ENCODE measurements around the gene STARD7.
"Not testable (repeated sequence)": the region's sequence is repeated elsewhere in the genome, so short reads cannot be mapped to it uniquely, and the experiment has no call there.

STARD7 gene

DNA sequence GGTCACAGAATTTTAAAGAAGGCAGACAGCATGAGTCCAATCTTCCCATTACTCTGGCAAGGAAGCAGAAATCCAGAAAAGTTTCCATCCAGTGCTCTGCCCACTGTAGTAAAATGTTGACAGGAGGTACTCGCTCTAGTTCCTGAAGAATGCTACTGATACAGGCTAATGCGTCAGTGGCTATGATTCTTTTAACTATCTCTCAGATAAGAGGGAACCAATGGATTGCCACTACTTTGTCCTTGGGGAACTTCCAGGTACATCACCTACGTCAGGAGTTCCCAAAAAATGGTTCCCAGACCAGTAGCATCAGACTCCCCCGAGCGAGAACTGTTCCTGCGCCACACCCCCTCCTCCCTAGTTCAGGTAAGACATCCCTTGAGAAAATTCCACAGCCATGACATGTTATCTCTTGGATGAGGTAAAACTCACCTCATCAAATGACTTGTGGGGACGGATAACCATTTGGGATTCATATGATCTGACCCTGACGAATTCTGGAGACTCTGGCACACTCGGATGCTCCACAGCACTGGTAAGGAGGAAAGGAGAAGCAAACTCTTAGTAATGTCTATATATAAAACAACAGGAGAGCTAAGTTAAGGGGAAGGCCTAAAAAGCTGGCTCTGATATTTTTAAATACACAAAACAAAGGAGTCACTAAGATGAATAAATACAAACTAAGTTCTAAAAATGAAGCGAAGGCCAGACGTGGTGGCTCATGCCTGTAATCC, 16.5 kb downstream of the STARD7 start:
- no peak for DNase-seq

DNA sequence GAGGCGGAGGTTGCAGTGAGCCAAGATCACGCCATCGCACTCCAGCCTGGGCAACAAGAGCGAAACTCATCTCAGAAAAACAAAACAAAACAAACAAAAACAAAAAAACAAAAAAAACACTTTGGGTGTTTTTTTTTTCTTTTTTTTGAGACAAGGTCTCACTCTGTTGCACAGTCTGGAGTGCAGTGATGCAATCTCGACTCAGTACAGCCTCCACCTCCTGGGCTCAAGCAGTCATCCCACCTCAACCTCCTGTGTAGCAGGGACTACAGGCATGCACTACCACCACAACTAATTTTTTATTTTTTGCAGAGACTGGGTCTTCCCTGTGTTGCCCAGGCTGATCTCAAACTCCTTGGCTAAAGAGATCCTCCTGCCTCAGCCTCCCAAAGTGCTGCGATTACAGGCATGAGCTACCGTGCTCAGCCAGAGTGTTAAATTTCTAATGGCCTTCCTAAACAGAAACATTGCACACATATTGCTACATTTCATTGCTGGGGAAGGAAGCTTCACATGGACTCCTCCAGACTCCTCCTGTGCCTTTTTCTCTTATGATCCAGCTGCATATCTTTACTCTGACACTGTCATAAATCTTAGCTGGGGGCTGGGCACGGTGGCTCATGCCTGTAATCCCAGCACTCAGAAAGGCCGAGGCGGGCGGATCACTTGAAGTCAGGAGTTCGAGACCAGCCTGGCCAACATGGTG, 19.7 kb downstream of the STARD7 start:
- DNase-seq: no peak

DNA sequence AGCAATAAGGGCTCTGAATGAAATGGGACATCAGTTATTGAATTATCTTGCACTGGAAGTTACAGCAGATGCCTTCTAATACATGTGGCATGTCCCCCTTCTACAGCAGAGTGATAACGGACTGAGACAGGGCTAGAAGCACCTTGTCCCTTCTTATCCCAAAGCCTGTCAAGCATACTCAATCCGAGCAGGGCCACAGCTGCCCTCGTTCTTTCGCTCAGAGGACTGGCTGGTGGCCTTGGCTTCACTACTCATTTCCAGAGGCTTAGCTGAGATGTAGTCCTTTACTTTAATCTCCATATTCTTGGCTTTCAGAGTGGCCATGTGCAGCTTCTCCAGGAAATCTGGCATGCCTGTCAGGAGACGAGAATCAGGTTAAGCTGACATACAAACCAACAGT, 22.1 kb downstream of the STARD7 start:
- DNase-seq: no peak

DNA sequence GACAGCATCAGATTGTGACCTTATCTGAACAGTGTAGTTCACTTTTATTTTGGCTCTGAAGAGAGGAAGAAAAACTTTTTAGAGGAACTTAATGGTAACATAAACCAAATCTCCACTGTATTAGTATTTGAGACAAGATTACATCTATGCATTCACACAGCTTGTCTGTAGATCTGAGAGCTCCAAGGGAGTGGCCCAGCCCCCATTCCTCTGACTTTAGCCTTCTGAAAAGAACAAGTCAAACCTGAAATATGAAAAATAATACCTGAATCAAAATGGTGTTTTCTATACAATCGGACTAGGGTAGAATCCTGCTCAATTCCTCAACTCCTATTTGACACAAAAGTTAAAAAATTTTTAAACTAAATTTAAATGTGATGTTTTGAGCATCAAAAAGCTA, 23.1 kb downstream of the STARD7 start:
- no peak for DNase-seq

DNA sequence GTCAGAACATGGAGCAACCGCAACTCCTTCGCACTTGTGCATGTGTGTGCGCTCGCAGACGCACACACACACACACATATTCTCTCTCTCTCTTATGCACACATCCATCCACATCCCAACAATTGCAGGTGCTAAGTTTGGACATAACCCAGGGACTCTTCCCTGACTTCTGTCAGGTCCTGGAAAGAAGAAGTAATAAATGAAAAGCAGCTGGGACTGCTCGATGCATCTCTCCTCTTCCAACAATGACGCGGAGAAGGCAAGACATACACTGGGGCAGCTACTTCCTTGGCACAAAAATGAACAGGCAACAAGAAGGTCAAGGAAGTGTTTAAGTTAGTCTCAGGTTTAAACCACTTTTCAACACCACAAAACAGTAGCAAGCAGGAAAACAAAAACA, 23.6 kb downstream of the STARD7 start:
- no peak for DNase-seq

DNA sequence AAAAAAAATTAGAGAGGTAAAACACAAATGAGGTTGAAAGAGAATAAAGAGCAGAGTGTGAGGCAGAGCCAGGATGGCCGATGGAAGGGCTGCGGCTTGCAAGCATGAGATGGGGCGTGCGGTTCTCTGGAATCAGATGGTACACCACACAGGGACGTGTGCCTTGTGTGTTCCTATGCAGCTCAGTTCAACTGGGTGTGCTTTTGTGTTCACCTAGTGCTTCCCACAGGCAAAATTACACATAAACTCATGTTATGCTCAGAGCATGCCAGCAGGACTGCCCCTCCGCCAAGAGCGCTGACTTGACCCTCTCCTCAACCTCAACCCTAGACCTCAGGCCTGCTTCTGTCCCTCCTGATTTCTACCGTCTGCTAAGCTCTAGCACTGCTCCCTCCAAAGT, 24.4 kb downstream of the STARD7 start:
- no peak for DNase-seq

DNA sequence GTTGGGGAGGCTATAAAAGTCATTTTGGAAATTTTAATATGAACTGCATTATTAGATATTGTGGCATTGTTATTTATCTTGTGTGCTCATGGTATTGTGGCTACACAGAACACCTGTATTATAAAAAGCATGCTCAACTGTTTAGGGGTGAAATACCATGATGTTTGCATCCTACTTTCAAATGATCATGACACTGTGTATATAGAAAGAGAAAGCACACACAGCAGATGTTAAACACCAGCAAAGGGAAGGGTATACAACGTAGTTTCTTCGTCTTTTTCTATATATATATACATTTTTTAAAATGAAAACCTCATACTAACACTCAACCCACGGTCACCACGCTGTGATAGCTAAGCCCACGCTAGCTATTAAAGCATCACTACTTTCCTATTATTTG, 27.1 kb downstream of the STARD7 start:
- DNase-seq: no peak

DNA sequence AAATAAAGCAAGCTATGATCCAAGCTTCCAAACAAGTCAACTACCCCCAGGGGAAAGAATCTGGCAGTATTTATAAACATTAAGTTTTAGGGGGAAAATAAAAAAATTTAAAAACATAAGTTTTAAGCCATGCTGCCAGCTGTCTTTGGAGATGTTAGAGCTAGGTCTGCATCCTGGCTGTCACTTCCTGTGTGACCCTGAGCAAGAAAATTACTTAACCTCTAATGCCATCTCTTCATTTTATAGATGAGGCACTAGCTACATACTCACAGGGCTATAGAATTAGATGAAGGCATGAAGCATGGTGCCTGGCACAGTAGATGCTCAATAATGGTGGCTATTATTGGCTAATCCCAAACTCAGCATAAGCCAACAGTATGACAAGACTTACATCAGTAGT, 28.1 kb downstream of the STARD7 start:
- no peak for DNase-seq

DNA sequence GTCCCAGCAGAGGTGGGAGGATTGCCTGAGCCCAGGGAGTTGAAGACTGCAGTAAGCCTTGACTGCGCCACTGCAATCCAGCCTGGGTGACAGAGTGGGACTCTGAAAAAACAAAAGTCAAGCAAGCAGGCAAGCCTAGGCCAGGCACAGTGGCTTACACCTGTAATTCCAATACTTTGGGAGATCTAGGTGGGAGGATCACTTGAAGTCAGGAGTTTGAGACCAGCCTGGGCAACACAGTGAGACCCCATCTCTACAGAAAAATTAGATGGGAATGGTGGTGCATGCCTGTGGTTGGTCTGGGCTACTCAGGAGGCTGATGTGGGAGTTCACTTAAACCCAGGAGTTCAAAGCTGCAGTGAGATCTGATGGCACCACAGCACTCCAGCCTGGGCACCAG, 28.6 kb downstream of the STARD7 start:
- DNase-seq: no peak

DNA sequence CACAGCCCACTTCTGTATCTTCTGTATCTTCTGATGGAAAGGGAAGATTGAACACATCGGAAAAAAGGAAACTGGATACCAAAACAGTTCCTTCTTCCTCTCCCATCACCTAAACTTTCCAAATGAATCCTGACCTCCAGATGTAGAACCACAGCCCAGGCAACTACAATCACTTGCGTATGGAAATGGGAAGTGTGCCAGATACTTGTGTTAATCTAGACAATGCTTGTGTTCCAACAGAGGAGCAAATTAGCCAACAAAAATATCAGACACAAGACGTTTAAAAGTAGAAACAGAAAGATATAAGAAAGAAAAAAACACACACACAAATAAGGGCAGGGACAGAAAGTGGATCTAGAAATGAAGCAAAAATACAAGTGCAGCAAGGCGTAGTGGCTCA, 32.0 kb downstream of the STARD7 start:
- no peak for DNase-seq

DNA sequence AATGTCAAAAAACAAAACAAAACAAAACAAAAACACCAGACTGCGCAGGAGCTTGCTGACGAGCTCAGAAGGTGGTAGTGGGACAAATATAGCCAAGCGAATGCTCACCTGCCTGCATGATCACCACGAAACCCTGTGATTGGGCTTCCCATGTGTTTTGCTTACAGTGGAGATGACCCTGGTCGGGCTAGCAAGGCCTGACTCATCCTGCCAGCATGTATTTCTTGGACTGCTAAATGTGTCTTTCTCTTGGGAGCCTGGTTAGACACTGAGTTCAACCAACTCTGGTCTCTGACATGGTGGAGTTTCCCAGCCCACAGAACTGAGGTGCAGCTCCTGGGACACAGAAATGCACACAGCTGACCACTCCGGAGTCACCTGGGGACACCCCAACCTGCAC, 32.7 kb downstream of the STARD7 start:
- no peak for DNase-seq

DNA sequence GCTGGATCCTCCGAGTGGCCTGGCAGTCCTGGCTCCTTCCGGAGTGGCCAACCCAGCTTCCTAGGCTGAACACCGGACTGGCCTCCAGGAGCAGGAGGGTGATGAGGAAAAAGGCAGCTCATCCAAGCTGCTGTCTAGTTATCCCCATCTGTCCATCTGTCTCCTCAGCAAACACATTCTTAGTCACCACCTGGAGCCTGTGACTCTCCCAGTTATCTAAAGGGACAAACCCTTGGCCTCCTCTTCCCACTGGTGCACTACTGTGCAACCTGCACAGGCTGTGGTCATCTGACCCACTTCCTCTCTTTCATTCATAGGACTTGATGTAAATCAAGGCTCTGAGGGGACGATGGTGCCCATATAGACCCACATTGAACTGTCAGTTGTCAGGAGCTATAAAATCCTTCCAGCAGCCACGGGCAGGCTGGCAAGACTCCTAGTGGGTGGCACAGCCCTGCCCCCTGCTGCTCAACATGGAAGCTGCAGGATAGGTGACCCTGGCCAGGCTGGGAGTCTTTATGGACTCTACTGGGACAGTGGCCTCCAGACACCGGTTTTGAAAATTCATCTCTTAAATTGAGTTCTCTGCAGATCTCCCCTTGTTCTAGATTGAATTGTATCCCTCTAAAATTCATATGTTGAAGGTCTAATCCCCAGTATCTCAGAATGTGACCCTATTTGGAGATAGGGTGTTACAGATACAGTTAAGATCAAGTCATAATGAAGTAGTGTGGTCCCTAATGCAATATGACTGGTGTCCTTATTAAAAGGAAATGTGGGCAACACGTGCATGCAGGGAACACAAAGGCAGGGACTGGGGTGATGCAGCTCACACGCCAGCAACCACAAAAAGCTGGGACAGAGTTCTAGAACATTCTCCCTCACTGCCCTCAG, 34.1 kb downstream of the STARD7 start:
- DNase-seq: peak; percentile 76

DNA sequence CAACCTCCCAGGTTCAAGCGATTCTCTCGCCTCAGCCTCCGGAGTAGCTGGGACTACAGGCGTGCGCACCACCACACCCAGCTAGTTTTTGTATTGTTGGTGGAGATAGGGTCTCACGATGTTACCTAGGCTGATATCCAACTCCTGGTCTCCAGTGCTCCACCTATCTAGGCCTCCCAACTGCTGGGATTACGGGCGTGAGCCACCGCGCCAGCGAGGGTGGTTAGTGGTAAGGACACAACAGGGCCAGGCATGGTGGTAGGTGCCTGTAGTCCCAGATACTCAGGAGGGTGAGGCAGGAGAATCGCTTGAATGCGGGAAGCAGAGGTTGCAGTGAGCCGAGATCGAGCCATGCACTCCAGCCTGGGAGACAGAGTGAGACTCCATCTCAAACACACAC, 36.8 kb downstream of the STARD7 start:
- DNase-seq: no peak

DNA sequence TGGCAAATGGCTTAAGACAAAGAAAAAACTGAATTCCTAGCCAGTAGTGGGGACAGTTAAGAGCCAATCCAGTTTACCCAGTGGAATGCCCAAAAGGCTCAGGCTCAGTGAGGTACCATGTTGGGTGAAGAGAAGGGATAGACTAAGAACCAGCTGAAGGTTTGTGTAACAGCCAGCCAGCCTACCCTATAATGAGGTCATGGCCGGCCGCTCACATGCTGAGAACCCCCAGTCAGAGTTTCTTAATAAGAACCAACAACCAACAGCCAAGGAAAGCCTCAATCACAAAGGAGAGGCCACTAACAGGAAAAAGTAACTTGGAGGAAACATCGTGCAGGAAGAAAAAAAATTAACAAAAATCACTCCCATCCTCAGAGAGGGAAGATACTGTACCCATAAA, 38.0 kb downstream of the STARD7 start:
- no peak for DNase-seq

DNA sequence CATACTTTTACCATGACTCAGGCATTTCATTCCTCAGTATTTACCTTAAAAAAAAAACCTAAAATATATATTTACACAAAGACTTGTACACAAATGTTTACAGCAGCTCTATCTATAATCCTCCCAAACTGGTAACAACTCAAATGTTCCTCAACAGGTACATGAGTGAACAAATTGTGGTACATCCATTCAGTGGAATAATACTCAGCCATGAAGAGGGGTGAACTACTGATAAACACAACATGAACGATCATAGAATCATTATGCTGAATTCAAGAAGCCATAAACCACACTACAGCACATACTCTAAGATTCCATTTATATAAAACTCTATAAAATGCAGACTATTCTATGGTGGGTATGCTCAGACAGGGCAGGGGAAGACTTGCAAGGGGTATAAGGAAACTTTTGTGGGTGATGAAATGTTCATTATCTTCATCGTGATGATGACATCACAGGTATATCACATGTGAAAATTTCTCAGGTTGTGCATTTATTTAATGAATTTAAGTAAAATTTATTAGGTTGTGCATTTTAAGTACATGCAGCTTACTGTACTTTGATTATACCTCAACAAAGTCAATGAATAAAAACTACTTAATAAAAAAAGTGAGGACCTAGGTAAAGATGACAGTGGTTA, 38.6 kb downstream of the STARD7 start:
- no peak for DNase-seq

DNA sequence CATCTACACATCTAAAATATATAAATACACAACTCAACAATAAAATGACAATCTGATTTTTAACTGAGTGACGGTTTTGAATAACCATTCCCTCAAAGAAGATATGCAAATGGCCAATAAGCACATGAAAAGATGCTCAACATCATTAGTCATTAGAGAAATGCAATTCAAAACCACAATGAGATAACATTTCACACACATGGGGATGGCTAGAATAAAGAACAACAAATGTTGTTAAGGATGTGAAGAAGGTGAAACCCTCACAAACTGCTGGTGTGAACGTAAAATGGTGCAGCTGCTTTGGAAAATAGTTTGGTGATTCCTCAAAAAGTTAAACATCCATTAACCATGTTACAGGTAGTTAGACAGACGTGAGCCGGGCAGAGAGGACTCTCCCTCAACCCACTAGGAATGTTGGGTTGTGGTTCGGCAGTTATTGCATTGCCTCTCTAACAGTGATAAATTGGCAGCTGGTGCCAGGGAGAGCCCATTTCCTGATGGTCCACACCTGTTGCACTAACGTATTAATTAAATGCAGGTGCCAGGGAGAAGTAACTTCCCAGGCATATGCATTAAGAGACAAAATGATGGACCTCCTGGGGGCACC, 41.1 kb downstream of the STARD7 start:
- DNase-seq: no peak

DNA sequence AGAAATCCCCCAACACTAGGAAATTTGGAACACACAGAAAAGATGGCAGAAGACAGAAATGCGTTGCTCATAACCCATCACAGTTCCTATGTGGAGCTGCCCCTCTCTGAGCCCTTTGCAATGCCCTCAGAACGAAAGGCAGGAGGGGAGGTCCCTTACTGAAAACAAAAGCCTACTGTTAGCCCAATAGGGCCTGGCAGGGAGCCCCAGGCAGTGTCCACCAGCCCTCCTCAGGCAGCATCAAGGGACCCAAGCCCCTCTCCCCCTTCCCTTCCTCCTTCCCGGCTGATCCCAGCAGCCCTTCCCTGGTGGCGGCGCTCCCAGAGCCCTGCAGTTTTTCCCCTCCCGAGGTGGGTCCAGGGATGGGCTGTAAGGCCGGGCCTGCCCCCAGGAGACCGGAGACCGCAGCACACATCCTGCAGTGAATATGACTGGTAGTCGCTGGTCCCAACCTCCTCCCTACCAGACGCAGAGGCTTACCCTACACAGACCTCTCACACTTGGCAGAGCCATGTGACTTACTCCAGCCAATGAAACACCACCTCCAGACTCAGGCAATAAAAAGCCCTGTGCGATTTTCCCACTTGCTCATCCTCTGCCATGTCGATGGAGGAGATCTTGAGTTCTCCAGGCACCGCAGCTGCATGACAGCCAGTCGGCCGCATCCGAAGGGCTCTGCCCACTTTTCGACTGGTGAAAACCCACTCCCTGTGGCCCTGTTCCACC, 44.0 kb downstream of the STARD7 start:
- DNase-seq: no peak

DNA sequence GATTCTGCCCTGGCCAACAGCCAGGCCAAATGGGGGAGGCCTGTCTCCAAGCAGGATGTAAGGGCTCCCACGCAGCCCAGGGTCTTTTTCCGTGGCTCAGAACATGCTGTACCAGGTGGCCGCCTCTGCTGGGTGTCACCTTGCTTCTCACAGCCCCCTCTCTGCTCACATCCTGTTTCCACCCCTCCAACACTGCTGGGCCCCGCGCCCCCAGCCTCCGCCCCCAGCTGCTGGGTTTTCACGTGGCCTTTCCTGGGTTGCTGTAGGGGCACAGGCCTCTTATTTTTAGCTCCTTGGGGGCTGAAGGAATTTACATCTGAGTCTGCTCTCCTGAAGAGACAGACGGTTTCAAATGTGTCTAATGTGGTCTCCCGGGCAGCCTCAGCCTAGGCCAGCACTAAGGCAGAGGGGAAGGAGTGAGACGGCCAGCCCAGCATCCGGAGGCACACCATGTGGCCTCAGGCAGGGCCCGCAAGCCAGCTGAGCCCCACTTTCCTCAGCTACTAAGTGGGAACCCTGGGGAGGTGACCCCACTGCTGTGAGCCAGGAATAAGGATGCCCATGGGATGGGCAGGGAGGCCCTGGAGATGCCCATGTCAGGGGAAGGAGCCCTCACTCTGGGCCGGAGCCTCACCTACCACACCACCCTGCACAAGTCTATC, 44.7 kb downstream of the STARD7 start:
- no peak for DNase-seq

DNA sequence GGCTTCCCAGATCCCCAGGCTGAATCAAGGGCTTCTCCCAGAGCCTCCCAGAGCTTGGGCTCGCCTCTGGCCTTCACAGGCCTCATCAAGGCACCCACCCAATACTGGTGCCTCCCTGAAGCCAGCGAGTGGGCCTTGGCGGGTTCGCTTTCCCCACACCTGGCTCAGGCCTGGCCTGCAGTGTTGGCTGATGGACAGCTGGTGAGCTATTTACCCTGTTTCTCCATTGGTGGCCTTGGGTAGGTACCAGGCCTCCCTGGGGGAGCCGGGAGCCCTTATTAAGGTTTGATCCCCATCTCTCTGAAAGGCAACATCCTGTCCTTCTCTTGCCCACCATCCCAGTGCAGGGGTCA, 45.2 kb downstream of the STARD7 start:
- DNase-seq: no peak

DNA sequence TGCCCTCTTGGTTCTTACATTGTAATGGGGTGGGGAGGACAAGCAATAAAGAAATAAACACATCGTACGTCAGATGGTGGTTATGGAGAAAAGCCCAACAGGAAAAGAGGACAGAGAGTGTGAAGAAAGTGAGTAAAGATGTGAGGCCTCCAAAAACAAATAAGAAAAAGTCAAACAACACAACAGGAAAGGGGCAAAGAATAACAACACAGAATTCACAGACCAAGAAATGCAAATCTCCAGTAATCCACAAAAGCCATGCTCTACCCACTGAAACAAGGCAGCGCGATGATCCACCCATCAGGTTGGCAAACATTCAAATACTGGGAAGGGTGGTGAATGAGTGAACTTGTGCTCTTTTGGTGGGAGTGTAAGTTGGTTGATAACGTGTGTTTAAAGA, 46.7 kb downstream of the STARD7 start:
- no peak for DNase-seq

DNA sequence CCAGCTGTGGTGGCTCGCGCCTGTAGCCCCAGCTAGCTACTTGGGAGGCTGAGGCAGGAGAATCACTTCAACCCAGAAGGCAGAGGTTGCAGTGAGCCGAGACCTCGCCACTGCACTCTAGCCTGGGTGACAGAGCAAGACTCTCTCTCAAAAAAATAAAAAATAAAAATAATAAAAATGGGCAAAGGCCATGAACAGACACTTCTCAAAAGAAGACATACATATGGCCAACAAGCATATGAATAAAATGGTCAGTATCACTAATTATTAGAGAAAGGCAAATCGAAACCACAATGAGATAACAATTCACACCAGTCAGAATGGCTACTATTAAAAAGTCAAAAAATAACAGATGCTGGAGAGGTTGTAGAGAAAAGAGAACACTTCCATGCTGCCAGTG, 48.3 kb downstream of the STARD7 start:
- DNase-seq: not testable (repeated sequence)

Measured in NCI-H524 treated with DMSO at 0.1 percent for 48 hours (cell line).